HG03432 (cell line): Measurements from ENCODE around the gene ZNF664.
"Not testable (repeated sequence)": the region's sequence is repeated elsewhere in the genome, so short reads cannot be mapped to it uniquely, and the experiment has no call there.

Source experiments
- ATAC-seq: cut with Tn5 transposase; IDR thresholded peaks from one replicate; pipeline ENCODE4 v1.9.1; 2021; ENCODE audit warnings: mild to moderate bottlenecking, moderate library complexity; ENCODE audit not compliant: unreplicated experiment

Gene ZNF664

GRCh38 chr12:123941000-123941399 is 32.0 kb upstream of the ZNF664 start:
- ATAC-seq, result no peak

- ATAC-seq, result no peak
Measured at GRCh38 chr12:123941624-123942237, 31.3 kb upstream of the ZNF664 start.

GRCh38 chr12:123942238-123942653 is 30.8 kb upstream of the ZNF664 start:
- no peak for ATAC-seq

GRCh38 chr12:123942911-123943648 is 29.9 kb upstream of the ZNF664 start:
- ATAC-seq, result no peak

GRCh38 chr12:123943816-123944215 is 29.2 kb upstream of the ZNF664 start:
- no peak for ATAC-seq

- no peak for ATAC-seq
Measured at GRCh38 chr12:123944696-123945095, 28.3 kb upstream of the ZNF664 start.

GRCh38 chr12:123945287-123946151 is 27.5 kb upstream of the ZNF664 start:
- no peak for ATAC-seq

GRCh38 chr12:123946152-123946515 is 26.9 kb upstream of the ZNF664 start:
- no peak for ATAC-seq

GRCh38 chr12:123946516-123947505 is 26.2 kb upstream of the ZNF664 start:
- ATAC-seq, result not testable (repeated sequence)

GRCh38 chr12:123947531-123947930 is 25.5 kb upstream of the ZNF664 start:
- not testable (repeated sequence) for ATAC-seq

GRCh38 chr12:123948401-123948795 is 24.6 kb upstream of the ZNF664 start:
- ATAC-seq, result no peak

- no peak for ATAC-seq
Measured at GRCh38 chr12:123948796-123949769, 23.9 kb upstream of the ZNF664 start.

GRCh38 chr12:123949770-123950165 is 23.2 kb upstream of the ZNF664 start:
- no peak for ATAC-seq

- ATAC-seq, result no peak
Measured at GRCh38 chr12:123950476-123951349, 22.3 kb upstream of the ZNF664 start.

- no peak for ATAC-seq
Measured at GRCh38 chr12:123951467-123951866, 21.5 kb upstream of the ZNF664 start.

- ATAC-seq, result no peak
Measured at GRCh38 chr12:123952037-123952436, 21.0 kb upstream of the ZNF664 start.

GRCh38 chr12:123954647-123955350 is 18.2 kb upstream of the ZNF664 start:
- ATAC-seq, result no peak

GRCh38 chr12:123956249-123956648 is 16.8 kb upstream of the ZNF664 start:
- ATAC-seq, result no peak
